ENCODE data around the gene TEX10. TPM values are rescaled to one million over a fixed set of nuclear protein-coding genes. Genes with fewer than 3 reads are reported as not detected.

Gene TEX10
- polyA plus RNA-seq, 1 of the 3 experiments (the other 2 are of a cell fraction) = 12.7 TPM

DNA sequence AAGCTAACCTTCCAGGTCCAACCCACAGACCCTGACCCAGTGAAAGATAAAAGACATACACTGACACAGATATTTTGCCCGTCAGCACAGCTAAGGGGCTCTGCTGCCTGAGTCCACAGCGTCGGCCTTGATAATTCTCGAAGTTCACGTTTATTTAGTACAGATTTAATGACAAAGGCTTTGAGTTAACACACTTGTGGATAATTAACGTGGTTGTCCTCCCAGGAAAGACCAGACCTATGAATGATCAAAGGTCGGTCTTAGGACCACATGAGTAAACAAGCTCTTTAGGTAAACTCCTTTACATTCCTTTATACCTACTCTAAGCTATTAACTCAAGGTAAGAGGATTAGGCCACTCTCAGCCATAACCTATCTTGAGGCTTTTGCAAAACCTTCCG, 11.3 kb upstream of the TEX10 start (continued):
- TF ChIP-seq RAD21 (IDR thresholded peaks at IDR 0.05; ENCODE audit: low read length) = no peak

DNA sequence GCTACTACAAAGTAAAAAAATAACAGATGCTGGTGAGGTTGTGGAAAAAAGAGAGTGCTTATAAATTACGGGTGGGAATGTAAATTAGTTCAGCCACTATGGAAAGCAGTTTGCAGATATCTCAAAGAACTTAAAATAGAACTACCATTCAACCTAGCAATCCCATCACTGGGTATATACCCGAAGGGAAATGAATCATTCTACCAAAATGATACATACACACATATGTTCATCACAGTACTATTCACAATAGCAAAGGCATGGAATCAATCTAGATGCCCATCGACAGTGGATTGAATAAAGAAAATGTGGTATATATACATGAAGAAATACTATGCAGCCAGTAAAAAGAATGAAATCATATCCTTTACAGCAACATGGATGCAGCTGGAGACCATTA, 6.3 kb upstream of the TEX10 start:
- TF ChIP-seq MEF2A (IDR thresholded peaks at IDR 0.05; ENCODE audit: borderline replicate concordance, low read depth) = no peak
- no peak for TF ChIP-seq FOXM1 (IDR thresholded peaks at IDR 0.05; ENCODE audit: low read depth)
- TF ChIP-seq, protein P1, sequence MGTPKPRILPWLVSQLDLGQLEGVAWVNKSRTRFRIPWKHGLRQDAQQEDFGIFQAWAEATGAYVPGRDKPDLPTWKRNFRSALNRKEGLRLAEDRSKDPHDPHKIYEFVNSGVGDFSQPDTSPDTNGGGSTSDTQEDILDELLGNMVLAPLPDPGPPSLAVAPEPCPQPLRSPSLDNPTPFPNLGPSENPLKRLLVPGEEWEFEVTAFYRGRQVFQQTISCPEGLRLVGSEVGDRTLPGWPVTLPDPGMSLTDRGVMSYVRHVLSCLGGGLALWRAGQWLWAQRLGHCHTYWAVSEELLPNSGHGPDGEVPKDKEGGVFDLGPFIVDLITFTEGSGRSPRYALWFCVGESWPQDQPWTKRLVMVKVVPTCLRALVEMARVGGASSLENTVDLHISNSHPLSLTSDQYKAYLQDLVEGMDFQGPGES (IDR thresholded peaks at IDR 0.05; ENCODE audit: low read depth, low read length) = no peak
- no peak for TF ChIP-seq SMC3 (IDR thresholded peaks at IDR 0.05; ENCODE audit: low read depth, low read length)
- TF ChIP-seq MXI1 (IDR thresholded peaks at IDR 0.05; ENCODE audit: low read depth, low read length) = no peak
- TF ChIP-seq, protein P2, sequence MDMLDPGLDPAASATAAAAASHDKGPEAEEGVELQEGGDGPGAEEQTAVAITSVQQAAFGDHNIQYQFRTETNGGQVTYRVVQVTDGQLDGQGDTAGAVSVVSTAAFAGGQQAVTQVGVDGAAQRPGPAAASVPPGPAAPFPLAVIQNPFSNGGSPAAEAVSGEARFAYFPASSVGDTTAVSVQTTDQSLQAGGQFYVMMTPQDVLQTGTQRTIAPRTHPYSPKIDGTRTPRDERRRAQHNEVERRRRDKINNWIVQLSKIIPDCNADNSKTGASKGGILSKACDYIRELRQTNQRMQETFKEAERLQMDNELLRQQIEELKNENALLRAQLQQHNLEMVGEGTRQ (IDR thresholded peaks at IDR 0.05; ENCODE audit: borderline replicate concordance, low read depth, low read length) = no peak
- no peak for TF ChIP-seq POLR2AphosphoS5 (IDR thresholded peaks at IDR 0.05; ENCODE audit: low read depth, low read length)
- TF ChIP-seq, protein P3, sequence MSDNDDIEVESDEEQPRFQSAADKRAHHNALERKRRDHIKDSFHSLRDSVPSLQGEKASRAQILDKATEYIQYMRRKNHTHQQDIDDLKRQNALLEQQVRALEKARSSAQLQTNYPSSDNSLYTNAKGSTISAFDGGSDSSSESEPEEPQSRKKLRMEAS (IDR thresholded peaks at IDR 0.05; ENCODE audit: low read depth) = no peak
- TF ChIP-seq, protein P4, sequence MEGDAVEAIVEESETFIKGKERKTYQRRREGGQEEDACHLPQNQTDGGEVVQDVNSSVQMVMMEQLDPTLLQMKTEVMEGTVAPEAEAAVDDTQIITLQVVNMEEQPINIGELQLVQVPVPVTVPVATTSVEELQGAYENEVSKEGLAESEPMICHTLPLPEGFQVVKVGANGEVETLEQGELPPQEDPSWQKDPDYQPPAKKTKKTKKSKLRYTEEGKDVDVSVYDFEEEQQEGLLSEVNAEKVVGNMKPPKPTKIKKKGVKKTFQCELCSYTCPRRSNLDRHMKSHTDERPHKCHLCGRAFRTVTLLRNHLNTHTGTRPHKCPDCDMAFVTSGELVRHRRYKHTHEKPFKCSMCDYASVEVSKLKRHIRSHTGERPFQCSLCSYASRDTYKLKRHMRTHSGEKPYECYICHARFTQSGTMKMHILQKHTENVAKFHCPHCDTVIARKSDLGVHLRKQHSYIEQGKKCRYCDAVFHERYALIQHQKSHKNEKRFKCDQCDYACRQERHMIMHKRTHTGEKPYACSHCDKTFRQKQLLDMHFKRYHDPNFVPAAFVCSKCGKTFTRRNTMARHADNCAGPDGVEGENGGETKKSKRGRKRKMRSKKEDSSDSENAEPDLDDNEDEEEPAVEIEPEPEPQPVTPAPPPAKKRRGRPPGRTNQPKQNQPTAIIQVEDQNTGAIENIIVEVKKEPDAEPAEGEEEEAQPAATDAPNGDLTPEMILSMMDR (IDR thresholded peaks at IDR 0.05) = no peak
- no peak for TF ChIP-seq YY1 (IDR thresholded peaks at IDR 0.05; ENCODE audit: low read depth)
- TF ChIP-seq TCF12 (IDR thresholded peaks at IDR 0.05) = no peak
- TF ChIP-seq, protein P5, sequence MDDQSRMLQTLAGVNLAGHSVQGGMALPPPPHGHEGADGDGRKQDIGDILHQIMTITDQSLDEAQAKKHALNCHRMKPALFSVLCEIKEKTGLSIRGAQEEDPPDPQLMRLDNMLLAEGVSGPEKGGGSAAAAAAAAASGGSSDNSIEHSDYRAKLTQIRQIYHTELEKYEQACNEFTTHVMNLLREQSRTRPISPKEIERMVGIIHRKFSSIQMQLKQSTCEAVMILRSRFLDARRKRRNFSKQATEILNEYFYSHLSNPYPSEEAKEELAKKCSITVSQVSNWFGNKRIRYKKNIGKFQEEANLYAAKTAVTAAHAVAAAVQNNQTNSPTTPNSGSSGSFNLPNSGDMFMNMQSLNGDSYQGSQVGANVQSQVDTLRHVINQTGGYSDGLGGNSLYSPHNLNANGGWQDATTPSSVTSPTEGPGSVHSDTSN (IDR thresholded peaks at IDR 0.05) = no peak
- TF ChIP-seq RAD21 (IDR thresholded peaks at IDR 0.05; ENCODE audit: low read length) = no peak
- TF ChIP-seq EP300 (IDR thresholded peaks at IDR 0.05; ENCODE audit: borderline replicate concordance in 1 of 2, low read depth in 1 of 2, low read length in 1 of 2) = no peak
- no peak for TF ChIP-seq RCOR1 (IDR thresholded peaks at IDR 0.05; ENCODE audit: low read length)
- Histone ChIP-seq H3K4me2 (no peak overlapping the region), H3K36me3 (replicated peaks in 1 of 2; ENCODE audit: control insufficient read depth in 1 of 2, insufficient read depth in 2 of 2, low read length in 1 of 2) (peaks cover 0 to 7% of the 10 kb centered on the region in 2 experiments), H3K27me3 (ENCODE audit: insufficient read depth) (no peaks in the 10 kb centered on the region), H3K9ac (no peak overlapping the region), H2AFZ (ENCODE audit: low read depth) (no peak overlapping the region), H3K4me1 (ENCODE audit: control insufficient read depth in 1 of 2, insufficient read depth in 2 of 2, low read depth in 1 of 2, low read length in 1 of 2) (no peaks in the 10 kb centered on the region), H3K4me3 (ENCODE audit: low read depth in 2 of 2, low read length in 1 of 2) (no peak overlapping the region), H4K20me1 (ENCODE audit: insufficient read depth) (no peaks in the 10 kb centered on the region), H3K9me3 (no peaks in the 10 kb centered on the region), H3K9me2 (no peaks in the 10 kb centered on the region), H3K27ac (ENCODE audit: low read depth in 2 of 2, low read length in 1 of 2) (no peak overlapping the region), H3K79me2 (ENCODE audit: insufficient read depth) (no peaks in the 10 kb centered on the region), H3F3A (replicated peaks; ENCODE audit: insufficient read depth) (no peaks in the 10 kb centered on the region)
- WGBS (ENCODE audit: low lambda C conversion rate) = 85% methylated on average over 3 of the region's 3 CpGs
- DNase-seq = no peak
- POLR2A ChIA-PET = no interaction called here
- CTCF ChIA-PET = no interaction called here
